Measurements from ENCODE around the gene SEMA4D.

SEMA4D gene

DNA sequence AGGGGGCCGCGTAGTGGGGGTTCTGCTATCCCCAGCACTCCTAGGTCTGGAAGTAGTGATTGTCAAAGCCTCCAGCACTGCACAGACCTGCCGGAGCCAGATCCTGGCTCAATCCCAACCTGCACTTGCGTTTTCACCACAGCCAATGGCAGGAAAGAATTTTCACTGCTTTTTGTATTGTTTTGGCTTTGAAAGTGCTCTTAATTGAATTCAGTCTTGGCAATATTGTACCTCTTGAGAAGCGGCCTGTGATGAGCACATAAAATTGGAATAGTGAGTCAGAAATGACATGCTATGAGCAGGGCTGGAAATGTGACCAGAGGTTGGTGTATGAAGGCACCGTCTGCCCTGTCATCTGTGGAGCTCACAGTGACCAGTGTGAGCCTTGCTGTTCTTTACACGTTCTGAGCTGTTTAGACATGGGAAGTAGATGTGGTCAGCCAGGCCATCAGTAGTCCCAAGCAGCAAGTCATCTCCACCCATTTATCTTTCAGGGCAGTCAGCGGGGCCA, 138.1 kb downstream of the SEMA4D start:
- TF ChIP-seq, protein P1, sequence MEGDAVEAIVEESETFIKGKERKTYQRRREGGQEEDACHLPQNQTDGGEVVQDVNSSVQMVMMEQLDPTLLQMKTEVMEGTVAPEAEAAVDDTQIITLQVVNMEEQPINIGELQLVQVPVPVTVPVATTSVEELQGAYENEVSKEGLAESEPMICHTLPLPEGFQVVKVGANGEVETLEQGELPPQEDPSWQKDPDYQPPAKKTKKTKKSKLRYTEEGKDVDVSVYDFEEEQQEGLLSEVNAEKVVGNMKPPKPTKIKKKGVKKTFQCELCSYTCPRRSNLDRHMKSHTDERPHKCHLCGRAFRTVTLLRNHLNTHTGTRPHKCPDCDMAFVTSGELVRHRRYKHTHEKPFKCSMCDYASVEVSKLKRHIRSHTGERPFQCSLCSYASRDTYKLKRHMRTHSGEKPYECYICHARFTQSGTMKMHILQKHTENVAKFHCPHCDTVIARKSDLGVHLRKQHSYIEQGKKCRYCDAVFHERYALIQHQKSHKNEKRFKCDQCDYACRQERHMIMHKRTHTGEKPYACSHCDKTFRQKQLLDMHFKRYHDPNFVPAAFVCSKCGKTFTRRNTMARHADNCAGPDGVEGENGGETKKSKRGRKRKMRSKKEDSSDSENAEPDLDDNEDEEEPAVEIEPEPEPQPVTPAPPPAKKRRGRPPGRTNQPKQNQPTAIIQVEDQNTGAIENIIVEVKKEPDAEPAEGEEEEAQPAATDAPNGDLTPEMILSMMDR (IDR thresholded peaks at IDR 0.05; ENCODE audit: insufficient read depth, low read length): no peak
- no peak for TF ChIP-seq GABPA (IDR thresholded peaks at IDR 0.05; ENCODE audit: low read depth)
- TF ChIP-seq POLR2AphosphoS5 (IDR thresholded peaks at IDR 0.05; ENCODE audit: low read depth): no peak
- TF ChIP-seq REST (IDR thresholded peaks at IDR 0.05; ENCODE audit: insufficient replicate concordance, low read depth): no peak
- TF ChIP-seq SPI1 (IDR thresholded peaks at IDR 0.05; ENCODE audit: borderline replicate concordance, low read depth): no peak
- no peak overlapping the region for H3K4me3 ChIP-seq (replicated peaks; ENCODE audit: insufficient read depth, low read length)

DNA sequence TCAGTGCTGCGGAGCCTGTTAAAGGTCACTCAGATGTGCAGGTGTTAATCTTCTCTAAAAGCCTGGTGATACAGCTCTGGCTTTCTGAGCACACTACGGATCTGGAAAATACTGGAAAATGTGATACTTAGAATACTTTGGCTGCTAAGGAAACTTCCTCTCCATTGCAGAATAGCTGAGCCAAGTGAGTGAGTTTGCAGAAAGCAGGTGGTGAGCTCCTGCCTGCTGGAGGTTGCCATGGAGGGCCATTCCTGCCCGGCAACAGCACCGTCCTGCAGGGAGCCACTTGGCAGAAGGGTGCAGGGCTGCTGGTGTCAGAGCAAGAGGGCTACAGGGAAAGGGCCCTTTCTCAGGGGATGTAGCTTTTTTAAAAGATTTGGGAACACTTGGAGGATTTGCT, 138.9 kb downstream of the SEMA4D start:
- H3K27me3 ChIP-seq (ENCODE audit: insufficient read depth, poor library complexity, severe bottlenecking): no peaks in the 10 kb centered on the region
- H3K27ac ChIP-seq (replicated peaks): no peak overlapping the region
- H3K4me3 ChIP-seq (replicated peaks; ENCODE audit: insufficient read depth, low read length): no peak overlapping the region
- no peak for DNase-seq (ENCODE audit: low read depth in 1 of 2, low spot score in 1 of 2)
- TF ChIP-seq REST (IDR thresholded peaks at IDR 0.05; ENCODE audit: insufficient replicate concordance, low read depth) (no peak), POLR2AphosphoS5 (IDR thresholded peaks at IDR 0.05; ENCODE audit: low read depth) (no peak), GABPA (IDR thresholded peaks at IDR 0.05; ENCODE audit: low read depth) (no peak), SPI1 (IDR thresholded peaks at IDR 0.05; ENCODE audit: borderline replicate concordance, low read depth) (no peak)
- TF ChIP-seq, protein P1 (IDR thresholded peaks at IDR 0.05; ENCODE audit: insufficient read depth, low read length): no peak

More for the DNA sequence above, 138.1 kb downstream of the SEMA4D start:
- H3K27me3 ChIP-seq (ENCODE audit: insufficient read depth, poor library complexity, severe bottlenecking): no peaks in the 10 kb centered on the region
- no peak overlapping the region for H3K27ac ChIP-seq (replicated peaks)
- no peak for DNase-seq (ENCODE audit: low read depth in 1 of 2, low spot score in 1 of 2)

DNA sequence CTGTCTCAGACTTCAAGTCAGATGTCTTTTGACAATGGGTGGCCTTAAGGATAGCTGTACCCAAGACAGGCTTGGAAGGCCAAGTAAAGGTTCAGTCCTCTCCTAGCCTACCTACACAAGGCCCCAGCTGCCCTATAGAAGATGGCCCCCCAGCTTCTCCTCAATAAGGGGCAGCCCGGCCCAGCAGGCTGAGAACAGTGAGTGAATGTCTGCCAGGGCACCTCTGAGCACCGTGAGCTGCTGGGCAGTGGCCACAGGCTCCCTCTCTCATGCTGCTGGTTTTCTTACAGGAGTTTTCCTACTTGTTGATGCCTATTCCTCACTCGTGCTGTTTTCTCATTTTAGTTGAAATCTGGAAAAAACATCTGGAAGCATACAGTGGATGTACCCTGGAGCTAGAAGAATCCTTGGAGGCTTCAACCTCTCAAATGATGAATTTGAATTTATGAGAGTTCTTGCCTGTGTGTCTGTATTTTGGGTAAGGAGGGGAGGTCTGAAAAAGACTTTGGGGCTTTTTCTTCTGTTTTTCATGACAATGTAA, 139.5 kb downstream of the SEMA4D start:
- DNase-seq (ENCODE audit: low read depth in 1 of 2, low spot score in 1 of 2): no peak
- TF ChIP-seq, protein P1 (IDR thresholded peaks at IDR 0.05; ENCODE audit: insufficient read depth, low read length): no peak
- no peak for TF ChIP-seq GABPA (IDR thresholded peaks at IDR 0.05; ENCODE audit: low read depth)
- no peak for TF ChIP-seq SPI1 (IDR thresholded peaks at IDR 0.05; ENCODE audit: borderline replicate concordance, low read depth)
- TF ChIP-seq REST (IDR thresholded peaks at IDR 0.05; ENCODE audit: insufficient replicate concordance, low read depth): no peak
- TF ChIP-seq POLR2AphosphoS5 (IDR thresholded peaks at IDR 0.05; ENCODE audit: low read depth): no peak
- no peaks in the 10 kb centered on the region for H3K27me3 ChIP-seq (ENCODE audit: insufficient read depth, poor library complexity, severe bottlenecking)
- no peak overlapping the region for H3K27ac ChIP-seq (replicated peaks)
- H3K4me3 ChIP-seq (replicated peaks; ENCODE audit: insufficient read depth, low read length): no peak overlapping the region

All from HL-60 (cell line).